ENCODE measurements around the gene NHS.

Gene NHS

DNA sequence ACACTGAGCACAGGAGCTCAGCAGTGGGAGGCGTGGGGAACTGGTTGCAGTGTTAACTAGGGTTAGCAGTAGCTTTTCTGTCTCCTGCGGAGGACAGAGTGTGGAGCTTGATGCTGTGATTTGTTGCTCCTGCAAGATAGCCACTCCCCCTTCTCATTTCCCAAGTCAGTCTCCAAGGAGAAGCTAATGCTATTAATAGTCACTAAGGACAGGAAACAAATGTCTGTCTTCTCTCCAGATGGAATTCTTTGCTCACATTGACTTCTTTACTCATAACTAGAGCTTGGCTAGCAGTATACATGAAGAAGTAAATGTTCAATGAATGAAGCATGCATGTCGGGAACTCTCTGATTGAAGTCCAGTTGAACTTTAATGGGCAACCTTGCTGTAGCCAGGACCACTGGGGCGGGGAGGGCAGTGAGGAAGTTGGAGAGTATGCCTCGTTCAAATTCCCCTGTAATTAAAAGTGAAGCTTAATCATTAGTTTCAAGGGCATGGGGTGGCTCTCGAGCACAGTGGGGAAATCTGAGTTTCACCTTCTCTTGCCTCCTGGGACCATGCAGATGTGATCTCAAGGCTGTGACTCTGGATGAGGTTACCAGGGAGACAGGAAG, 205.6 kb downstream of the NHS start:
- in situ Hi-C loops (cut with MboI; ENCODE audit: low sequenced_read_pairs, unreplicated experiment), result loop anchor here (25.0 kb wide), 1 partner anchor 343 kb away; no protein-coding TSS in a partner anchor
- no peak for DNase-seq (ENCODE audit: low spot score)
- TF ChIP-seq, protein P1, sequence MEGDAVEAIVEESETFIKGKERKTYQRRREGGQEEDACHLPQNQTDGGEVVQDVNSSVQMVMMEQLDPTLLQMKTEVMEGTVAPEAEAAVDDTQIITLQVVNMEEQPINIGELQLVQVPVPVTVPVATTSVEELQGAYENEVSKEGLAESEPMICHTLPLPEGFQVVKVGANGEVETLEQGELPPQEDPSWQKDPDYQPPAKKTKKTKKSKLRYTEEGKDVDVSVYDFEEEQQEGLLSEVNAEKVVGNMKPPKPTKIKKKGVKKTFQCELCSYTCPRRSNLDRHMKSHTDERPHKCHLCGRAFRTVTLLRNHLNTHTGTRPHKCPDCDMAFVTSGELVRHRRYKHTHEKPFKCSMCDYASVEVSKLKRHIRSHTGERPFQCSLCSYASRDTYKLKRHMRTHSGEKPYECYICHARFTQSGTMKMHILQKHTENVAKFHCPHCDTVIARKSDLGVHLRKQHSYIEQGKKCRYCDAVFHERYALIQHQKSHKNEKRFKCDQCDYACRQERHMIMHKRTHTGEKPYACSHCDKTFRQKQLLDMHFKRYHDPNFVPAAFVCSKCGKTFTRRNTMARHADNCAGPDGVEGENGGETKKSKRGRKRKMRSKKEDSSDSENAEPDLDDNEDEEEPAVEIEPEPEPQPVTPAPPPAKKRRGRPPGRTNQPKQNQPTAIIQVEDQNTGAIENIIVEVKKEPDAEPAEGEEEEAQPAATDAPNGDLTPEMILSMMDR (IDR thresholded peaks at IDR 0.05; ENCODE audit: borderline replicate concordance, control extremely low read depth, extremely low read depth, insufficient read depth, missing control alignments), result no peak

DNA sequence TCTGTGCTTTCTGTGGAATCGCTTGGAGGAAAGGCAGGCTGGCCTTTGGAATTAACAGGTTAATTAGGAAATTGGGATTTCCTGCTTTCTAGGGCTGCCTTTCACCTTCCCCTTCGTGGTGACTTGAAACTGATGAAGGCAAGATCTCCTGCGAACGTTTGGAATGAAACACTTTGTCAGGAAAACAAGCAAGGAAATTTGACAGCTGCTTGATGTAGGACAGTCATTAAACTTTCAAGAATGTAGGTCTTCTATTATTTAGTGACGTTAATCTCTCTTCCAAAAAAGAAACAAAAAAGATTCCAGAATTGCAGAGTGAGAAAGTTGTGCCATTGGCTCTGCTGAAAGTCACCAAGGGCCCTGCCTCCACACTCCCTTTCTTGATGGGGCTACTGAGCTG, 206.6 kb downstream of the NHS start:
- in situ Hi-C loops (cut with MboI; ENCODE audit: low sequenced_read_pairs, unreplicated experiment), result loop anchor here (25.0 kb wide), 1 partner anchor 344 kb away; no protein-coding TSS in a partner anchor
- no peak for DNase-seq (ENCODE audit: low spot score)
- TF ChIP-seq, protein P1 (IDR thresholded peaks at IDR 0.05; ENCODE audit: borderline replicate concordance, control extremely low read depth, extremely low read depth, insufficient read depth, missing control alignments), result no peak

DNA sequence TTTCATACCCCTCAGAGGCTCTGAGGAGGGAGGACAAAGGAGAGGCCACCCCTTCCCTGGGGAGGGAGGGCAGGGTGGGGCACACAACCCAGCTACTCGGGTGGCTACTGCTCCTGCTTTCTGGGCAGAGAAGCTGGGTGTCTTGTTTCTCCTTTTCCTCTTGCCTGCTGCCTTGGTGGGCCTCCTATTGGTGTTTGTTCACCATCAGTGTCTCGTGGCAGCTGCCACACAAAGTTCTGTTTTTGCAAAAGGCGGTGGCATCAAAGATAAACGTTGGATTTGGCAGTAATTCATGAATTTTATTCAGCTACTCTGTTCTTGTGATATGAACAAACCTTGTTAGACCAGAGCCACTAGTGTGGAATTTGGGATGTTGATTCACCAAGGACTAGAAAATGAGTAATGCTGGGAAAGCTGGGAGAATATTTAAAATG, 209.3 kb downstream of the NHS start:
- no peak for DNase-seq (ENCODE audit: low spot score)
- TF ChIP-seq, protein P1 (IDR thresholded peaks at IDR 0.05; ENCODE audit: borderline replicate concordance, control extremely low read depth, extremely low read depth, insufficient read depth, missing control alignments), result no peak
- in situ Hi-C loops (cut with MboI; ENCODE audit: low sequenced_read_pairs, unreplicated experiment), result loop anchor here (25.0 kb wide), 1 partner anchor 347 kb away; no protein-coding TSS in a partner anchor

DNA sequence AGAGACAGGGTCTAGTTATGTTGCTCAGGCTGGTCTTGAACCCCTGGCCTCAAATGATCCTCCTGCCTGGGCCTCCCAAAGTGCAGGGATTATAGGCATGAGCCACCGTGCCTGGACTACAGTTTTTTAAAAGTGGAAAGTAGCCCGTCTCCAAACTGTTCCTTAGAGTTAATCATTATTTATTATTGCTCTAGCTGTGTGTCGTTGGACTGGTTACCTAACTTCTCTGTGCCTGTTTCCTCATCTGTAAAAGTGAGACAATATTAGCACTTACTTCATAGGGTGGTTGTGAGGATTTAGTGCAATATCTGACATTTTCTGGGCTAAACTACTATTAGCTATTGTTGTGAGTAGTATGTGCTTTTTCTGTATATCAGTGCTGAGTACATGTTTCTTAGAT, 210.0 kb downstream of the NHS start:
- TF ChIP-seq, protein P1 (IDR thresholded peaks at IDR 0.05; ENCODE audit: borderline replicate concordance, control extremely low read depth, extremely low read depth, insufficient read depth, missing control alignments), result no peak
- in situ Hi-C loops (cut with MboI; ENCODE audit: low sequenced_read_pairs, unreplicated experiment), result loop anchor here (25.0 kb wide), 1 partner anchor 348 kb away; no protein-coding TSS in a partner anchor
- DNase-seq (ENCODE audit: low spot score), result no peak

DNA sequence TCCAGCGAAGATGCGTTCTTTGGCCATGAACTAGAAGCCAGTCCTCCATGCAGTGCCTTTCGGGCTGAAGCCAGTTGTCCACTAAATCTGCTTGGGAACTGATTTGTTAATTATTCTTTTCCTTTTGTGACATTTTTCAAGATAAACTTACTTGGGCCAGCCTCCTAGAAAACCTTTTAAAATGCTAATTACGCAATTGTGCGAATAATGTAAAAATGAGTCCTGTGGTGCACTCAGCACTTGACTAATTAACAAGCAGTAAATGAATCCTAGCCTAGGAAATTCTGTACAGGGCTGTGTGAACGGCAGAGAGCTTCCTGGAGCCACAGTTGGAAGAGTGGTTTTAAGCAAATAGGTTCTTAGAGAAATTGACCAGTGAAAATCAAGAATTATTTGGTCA, 212.4 kb downstream of the NHS start:
- TF ChIP-seq, protein P1 (IDR thresholded peaks at IDR 0.05; ENCODE audit: borderline replicate concordance, control extremely low read depth, extremely low read depth, insufficient read depth, missing control alignments), result no peak
- DNase-seq (ENCODE audit: low spot score), result no peak
- in situ Hi-C loops (cut with MboI; ENCODE audit: low sequenced_read_pairs, unreplicated experiment), result loop anchor here (25.0 kb wide), 1 partner anchor 350 kb away; no protein-coding TSS in a partner anchor

DNA sequence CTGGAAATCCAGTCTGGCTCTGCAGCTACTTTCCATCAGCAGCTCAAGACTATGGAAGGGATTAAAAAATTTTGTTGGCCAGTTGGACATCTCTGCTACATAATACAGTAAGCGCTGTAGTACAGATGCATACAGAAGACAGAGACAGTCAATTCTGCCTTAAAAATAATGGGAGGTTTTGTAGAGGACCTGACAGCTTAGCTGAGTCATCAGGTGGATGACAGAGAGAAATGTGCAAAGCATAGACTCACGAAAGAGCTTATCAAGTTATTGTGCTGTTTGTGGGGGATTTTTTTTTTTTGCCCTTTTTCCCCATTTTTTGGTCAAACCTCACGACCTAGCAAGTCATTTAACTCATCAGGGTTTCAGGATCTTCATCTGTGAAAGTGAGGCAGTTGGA, 213.3 kb downstream of the NHS start:
- no peak for DNase-seq (ENCODE audit: low spot score)
- TF ChIP-seq, protein P1 (IDR thresholded peaks at IDR 0.05; ENCODE audit: borderline replicate concordance, control extremely low read depth, extremely low read depth, insufficient read depth, missing control alignments), result no peak
- in situ Hi-C loops (cut with MboI; ENCODE audit: low sequenced_read_pairs, unreplicated experiment), result loop anchor here (25.0 kb wide), 1 partner anchor 351 kb away; no protein-coding TSS in a partner anchor

All from GM13976 (cell line).